Raji (cell line): ENCODE measurements around the gene HLF.

Experiments used
- POLR2A ChIP-seq: IDR thresholded peaks from 2 replicates; pipeline ENCODE4 v1.6.1; 2011; ENCODE audit warnings: low read depth, low read length, control low read depth; ENCODE audit not compliant: insufficient read depth

The HLF gene

DNA sequence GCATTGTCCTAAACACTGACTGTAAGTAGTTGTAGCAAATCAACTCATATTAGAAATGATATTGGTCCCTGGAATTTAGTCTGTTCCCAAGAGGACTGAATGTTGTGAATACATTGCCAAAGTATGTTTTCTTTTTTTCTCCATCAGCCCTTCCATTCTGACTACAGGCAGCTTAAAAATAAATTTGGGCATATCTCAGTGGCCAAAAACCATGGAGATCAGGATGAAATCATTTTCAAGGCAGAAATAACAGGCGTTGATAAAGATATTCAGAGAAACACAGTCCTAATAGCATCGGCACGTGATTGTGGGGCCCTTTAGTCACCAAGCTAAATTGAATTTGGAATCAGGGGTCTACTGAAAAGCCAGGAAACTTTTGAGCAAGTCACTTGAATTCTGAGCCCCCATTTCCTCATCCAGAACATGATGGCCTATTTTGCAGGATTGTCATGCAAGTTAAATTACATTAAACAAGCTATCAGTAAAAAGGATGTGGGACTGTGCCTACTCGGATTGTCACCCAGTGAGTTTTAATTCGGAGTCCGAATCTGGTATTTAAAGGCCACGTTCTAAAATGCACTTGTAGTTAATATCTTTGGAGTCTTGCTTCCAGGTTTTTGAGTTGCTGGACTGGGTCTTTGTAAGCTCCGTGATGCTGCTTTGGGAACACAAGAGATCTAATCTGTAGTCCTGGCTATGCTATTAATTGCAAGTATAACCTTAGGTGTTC lies 17.1 kb downstream of the HLF start:
- TF ChIP-seq POLR2A: no peak

GRCh38 chr17:55282379-55282702 lies 17.6 kb downstream of the HLF start:
- no peak for TF ChIP-seq POLR2A

DNA sequence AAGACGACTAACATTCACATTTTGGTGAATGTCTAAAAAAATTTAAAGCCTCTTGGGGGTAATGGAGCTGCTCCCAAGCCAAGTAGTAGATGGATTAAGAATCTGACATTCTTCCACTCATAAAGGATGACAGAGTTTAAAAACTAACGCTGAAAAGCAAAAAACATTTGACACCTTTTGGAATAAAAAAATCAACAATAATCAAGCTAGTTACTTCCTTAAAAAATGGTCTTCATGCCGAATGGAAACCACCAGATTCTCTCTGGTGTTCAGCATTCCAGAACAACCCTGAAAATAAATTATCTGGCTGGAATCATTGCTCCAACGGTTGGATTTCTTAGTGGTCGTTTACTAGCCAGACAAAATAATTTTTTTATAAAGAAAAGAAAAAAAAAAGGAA lies 18.0 kb downstream of the HLF start:
- TF ChIP-seq POLR2A: no peak

GRCh38 chr17:55283256-55283965 lies 18.7 kb downstream of the HLF start:
- no peak for TF ChIP-seq POLR2A

DNA sequence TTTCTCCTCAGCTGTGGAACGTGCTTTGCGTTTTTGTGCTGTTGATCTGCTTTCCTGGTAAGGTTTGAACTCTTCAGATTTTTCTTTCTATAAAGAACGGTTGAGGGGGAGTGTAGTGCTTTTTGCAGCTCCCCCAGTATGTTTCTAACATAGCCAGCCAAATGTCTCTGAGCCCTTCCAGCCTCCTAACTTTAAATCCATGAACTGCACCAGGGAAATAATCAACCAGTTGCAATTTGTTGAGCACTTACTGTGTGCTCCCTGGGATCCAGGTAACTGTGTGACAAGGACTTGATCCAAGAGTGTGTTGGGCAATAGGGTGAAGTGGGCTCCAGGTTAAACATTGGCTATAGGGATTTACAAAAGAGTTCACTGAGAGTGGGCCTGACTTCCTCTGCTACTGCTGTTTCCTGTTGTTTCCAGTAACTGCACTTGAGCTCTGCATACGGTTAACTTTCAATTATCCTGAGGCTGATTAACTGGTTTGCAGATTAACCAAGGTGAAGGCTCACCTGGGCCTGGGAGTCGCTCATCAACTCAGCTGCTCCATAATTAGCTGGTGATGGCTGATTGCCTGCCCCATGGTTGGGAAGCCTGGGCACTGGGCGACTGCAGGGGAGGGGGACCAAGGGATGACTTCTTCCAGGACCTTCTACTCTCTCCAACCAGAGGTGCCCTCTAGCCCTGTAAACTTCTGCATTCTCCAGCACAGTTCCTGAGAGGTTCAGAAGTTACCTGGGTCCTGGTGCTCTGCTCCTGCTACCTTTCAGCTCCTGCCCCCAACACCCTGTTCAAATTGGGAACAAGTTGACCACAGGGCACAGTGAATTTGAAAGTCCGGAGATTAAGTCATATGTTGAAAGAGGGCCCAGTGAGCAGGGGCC lies 19.5 kb downstream of the HLF start:
- TF ChIP-seq POLR2A: no peak

DNA sequence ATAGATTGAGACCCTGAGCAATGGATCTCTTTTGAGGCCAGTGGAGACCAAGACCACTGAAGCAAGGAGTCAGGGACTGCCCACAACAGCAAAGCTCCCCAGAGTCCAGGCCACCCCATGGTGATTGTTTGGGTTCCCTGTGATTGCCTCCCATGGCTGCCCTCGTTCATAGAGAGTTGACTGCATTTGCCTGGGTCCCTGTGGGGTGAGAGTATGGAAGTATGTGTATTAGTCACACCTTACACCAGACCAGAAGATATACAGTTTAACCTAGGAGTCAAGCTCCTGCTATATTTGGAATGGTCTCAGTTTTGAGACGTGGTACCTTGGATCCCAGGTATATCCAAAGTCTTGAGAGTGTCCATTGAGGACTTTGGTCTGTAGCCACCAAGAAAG lies 20.2 kb downstream of the HLF start:
- no peak for TF ChIP-seq POLR2A

DNA sequence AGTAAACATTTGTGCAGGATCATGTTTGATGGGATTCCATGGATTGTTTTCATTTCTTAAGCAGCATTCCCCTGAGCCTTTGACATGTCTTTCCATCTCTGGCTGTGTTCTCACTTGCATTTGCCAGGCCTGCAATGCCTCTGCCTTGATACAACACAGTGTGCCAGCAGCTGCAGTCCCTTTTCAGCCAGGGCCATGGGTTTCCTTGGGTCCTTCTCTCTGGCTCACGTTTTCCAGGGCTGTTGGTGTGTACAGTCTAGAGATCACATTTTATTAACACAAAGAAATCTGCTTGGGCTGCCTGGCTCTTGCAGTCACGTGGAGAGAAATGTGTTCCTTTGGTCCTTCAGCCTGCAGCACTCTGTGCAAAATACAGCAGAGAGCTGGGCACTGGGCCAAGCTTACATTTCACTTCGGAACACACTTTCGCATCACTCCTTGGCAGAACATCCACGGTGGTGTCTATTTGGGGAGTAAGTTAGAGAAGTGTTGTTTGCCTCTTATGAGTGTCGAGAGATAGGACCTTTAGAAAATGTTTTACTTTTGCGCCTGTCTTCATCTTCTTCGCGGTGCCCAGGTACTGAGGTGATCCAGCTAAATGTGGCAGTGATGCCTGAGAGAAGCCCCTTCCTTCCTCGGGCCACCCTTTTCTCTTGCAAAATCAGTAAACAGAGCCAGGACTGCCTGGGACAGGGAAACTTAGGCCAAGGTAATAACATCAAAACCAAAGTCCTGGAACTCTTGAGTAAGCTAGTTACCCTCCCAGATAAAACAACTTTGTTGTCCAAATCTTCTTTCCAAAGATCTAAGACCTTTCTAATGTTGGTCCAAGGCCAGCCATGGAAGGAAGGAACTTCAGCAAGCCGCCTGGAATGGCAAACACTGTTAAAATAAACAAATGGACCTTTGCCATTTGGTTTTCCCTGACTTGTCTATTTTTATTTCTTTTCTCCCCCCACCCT lies 20.9 kb downstream of the HLF start:
- no peak for TF ChIP-seq POLR2A

DNA sequence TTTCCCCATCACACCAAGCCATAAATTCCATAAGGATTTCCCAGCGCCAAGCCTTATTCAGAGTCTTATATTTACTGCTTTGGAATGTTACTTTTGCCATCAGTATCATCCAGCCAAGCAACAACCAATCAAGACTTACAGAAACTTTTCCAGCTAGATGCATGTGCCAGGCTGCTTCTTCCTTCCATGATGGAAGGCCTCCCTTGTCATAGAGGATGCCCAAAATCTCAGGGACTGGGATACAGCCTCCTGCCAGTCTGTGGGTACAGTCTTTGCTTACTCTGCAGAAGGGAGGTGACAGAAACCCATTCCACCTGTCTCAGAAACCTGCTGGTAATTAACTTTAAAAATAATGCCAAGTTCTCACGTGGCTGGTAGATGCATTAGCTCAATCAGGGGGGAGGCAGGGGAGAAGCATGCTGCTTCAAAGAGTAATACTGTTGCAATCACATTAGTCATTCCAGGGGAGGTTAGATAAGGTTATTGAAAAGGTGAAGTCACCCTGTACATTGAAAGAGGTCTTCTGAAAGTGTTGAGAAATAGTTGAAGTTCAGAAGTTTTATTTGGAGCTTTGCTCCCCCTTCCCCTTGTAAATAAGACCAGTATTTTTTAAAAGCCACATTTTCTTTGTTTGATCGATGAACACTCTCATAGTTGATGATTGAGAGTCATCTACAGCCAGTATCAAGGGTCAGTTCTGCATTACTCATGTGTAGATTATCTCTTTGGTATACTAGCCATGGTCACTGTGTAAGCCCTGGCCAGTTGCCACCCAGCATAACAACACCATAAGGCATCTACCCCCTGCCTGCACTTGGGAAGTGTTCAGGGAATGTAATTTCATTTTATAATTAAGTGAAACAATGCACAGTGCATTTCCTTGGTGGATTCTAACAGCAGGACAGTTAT lies 22.2 kb downstream of the HLF start:
- TF ChIP-seq POLR2A: no peak

DNA sequence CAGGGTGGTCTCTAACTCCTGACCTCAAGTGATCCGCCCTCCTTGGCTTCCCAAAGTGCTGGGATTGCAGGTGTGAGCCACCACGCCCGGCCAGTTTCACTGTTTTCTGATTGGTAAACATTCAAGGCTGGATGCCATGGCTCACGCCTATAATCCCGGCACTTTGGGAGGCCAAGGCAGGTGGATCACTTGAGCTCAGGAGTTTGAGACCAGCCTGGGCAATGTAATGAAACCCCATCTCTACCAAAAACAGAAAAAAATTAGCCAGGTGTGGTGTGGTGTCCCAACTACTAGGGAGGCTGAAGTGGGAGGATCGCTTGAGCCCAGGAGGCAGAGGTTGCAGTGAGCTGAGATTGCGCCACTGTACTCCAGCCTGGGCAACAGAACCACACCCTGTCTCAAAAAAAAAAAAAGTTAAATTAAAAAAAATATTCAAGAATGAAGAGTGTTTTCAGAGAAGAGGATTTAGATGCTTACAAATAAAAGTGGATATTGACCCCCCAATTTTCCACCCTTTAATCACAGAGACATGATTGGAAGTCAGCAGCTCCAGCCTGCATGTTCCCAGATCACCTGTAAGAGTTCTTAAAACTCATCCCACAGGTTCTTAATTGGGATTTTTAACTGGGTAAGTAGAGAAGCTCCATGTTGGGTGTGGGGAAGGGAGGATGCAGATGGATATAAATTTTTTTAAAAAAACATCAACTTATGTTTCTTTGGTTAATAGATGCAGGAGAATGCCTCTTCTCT lies 23.8 kb downstream of the HLF start:
- TF ChIP-seq POLR2A: no peak

DNA sequence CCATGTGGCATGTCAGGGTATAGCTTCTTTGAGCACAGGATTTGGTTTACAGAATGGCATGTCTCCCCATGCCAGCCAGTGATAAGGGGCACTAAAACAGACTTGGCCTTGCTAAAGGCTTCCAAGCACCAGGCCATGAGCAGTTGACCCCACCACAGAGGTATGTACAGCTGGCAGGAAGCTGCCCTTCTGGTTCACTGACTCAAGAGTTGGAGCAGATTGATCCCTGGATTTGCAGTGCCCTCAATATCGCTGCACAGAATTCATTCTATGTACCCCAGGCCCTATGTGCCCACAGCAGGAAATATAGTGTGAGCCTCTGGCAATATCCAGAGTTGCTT lies 24.3 kb downstream of the HLF start:
- TF ChIP-seq POLR2A: no peak

DNA sequence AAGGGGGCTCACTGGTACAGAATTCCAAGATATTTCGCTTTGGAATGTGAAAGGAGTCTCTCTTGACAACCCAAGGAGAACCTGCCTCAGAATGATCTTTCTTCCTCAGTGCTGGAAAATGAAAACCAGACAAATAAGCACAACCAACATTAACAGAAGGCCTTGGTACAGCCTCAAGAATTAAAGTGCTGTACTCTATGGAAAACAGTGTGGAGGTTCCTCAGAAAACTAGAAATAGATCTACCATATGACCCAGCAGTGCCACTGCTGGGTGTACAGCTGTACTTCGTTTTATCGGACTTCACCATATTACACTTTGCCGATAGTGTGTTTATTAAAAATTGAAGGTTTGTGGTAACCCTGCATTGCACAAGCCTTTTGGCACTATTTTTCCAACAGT lies 25.2 kb downstream of the HLF start:
- no peak for TF ChIP-seq POLR2A

GRCh38 chr17:55290492-55291113 lies 25.8 kb downstream of the HLF start:
- TF ChIP-seq POLR2A: no peak

DNA sequence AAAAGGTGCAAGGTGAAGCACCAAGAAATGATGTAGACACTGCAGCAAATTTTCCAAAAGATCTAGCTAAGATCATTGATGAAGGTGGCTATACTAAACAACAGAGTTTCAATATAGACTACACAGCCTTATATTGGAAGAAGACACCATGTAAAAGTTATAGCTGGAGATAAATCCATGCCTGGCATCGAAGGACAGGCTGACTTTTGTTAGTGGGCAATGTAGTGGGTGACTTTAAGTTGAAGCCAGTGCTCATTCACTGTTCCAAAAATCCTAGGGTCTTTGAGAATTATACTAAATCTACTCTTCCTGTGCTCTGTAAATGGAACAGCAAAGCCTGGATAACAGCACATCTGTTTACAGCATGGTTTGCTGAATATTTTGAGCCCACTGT lies 26.4 kb downstream of the HLF start:
- no peak for TF ChIP-seq POLR2A
